K562 (cell line): Measurements from ENCODE around the gene SLC26A5. TPM values are rescaled to one million over a fixed set of nuclear protein-coding genes. Genes with fewer than 3 reads are reported as not detected.

ENCODE experiments used
- ATAC-seq: fragments of 200-7000 bp; cut with Tn5 transposase; 3 replicates; pipeline ENCODE4 v1.9.1; 2020; ENCODE audit warnings: moderate library complexity
- BruUV-seq: library from RNA; stranded (reverse); fragments of 400-500 nt; replicated peaks from 2 replicates; lab custom pipeline; 2021; lab: Mats Ljungman, UMichigan
- CTCF ChIA-PET: fragments of 300-600 bp; formaldehyde crosslinking; extraction: SDS; loops from one replicate; lab custom pipeline; 2021; ENCODE audit warnings: low intra/inter-chr PET ratio; lab: Yijun Ruan, JAX
- POLR2A ChIA-PET: fragments of 300-600, 350-650 bp; sonication (Branson Sonifier 250); formaldehyde crosslinking; extraction: SDS; loops from one replicate; lab custom pipeline; 2021; ENCODE audit warnings: antibody characterized with exemption, inconsistent platforms; lab: Yijun Ruan, JAX
- DNase-seq, 4 experiments: peaks; one replicate each; pipeline versions ENCODE4 v3.0.0 to v3.0.0-alpha.2; 2011 to 2018; ENCODE audit warnings: low spot score in 3 of 4, mixed read lengths in 3 of 4; ENCODE audit errors: extremely low read depth in 1 of 4
- FAIRE-seq: peaks from 2 replicates; lab custom pipeline; 2011; peaks lifted over from hg19 to GRCh38; lab: Jason Lieb, UNC
- H2AFZ ChIP-seq: 2 replicates; pipeline ENCODE4 v1.6.0; 2011; ENCODE audit warnings: low read depth, low read length, control low read depth, inconsistent platforms
- H3K27ac ChIP-seq: fragments of 200-600 bp; 3 replicates; pipeline ENCODE4 v1.8.0; 2011; ENCODE audit warnings: low read depth, mild to moderate bottlenecking, control low read depth, inconsistent platforms, low read length, moderate library complexity, mixed read lengths; ENCODE audit errors: extremely low read depth
- H3K27me3 ChIP-seq, 2 experiments: fragments of 300-600 bp in 1 of 2; 2 replicates in 1 of 2; 3 replicates in 1 of 2; pipeline versions ENCODE4 v1.6.0 to v1.8.0; 2011; ENCODE audit warnings: inconsistent platforms in 2 of 2, low read length in 2 of 2, mild to moderate bottlenecking in 1 of 2, mixed read lengths in 1 of 2, moderate library complexity in 1 of 2; ENCODE audit not compliant: control insufficient read depth in 2 of 2, insufficient read depth in 2 of 2
- H3K36me3 ChIP-seq: fragments of 300-600 bp; 3 replicates; pipeline ENCODE4 v1.8.0; 2011; ENCODE audit warnings: mild to moderate bottlenecking, low read length, inconsistent platforms; ENCODE audit not compliant: control insufficient read depth, insufficient read depth
- H3K4me1 ChIP-seq, 2 experiments: fragments of 200-600 bp in 1 of 2; replicated peaks in 1 of 2; 2 replicates in 1 of 2; 3 replicates in 1 of 2; pipeline versions ENCODE4 v1.5.1 to v1.8.0; 2011; ENCODE audit warnings: inconsistent platforms in 2 of 2, low read length in 2 of 2, mild to moderate bottlenecking in 1 of 2, mixed read lengths in 1 of 2, moderate library complexity in 1 of 2; ENCODE audit not compliant: control insufficient read depth in 2 of 2, insufficient read depth in 2 of 2
- H3K4me2 ChIP-seq: 2 replicates; pipeline ENCODE4 v1.6.1; 2011; ENCODE audit warnings: low read length, control low read depth, inconsistent platforms, mixed read lengths; ENCODE audit not compliant: insufficient read depth
- H3K4me3 ChIP-seq: fragments of 200-600 bp; sonication (generic), shearing (Covaris generic); 2 replicates; pipeline ENCODE4 v1.5.1; 2016; ENCODE audit warnings: control low read depth, inconsistent platforms
- H3K79me2 ChIP-seq: fragments of 200-600 bp; 3 replicates; pipeline ENCODE4 v1.8.0; 2011; ENCODE audit warnings: low read length, inconsistent platforms; ENCODE audit not compliant: control insufficient read depth, insufficient read depth
- H3K9ac ChIP-seq, 2 experiments: 2 replicates each; pipeline versions ENCODE4 v1.6.0 to v1.6.1; 2011; ENCODE audit warnings: low read depth in 2 of 2, low read length in 2 of 2, control low read depth in 1 of 2, inconsistent platforms in 1 of 2, mild to moderate bottlenecking in 1 of 2, mixed read lengths in 1 of 2; ENCODE audit not compliant: insufficient read depth in 1 of 2
- H3K9me1 ChIP-seq: one replicate; pipeline ENCODE4 v1.6.0; 2011; ENCODE audit warnings: inconsistent platforms, mild to moderate bottlenecking, low read length, moderate library complexity; ENCODE audit not compliant: control insufficient read depth, insufficient read depth
- H3K9me3 ChIP-seq: replicated peaks from 2 replicates; pipeline ENCODE4 v1.5.1; 2011; ENCODE audit warnings: low read depth, low read length, inconsistent platforms; ENCODE audit not compliant: control insufficient read depth, insufficient read depth
- H4K20me1 ChIP-seq: replicated peaks from 2 replicates; pipeline ENCODE4 v1.6.1; 2011; ENCODE audit warnings: low read length, inconsistent platforms, mixed read lengths; ENCODE audit not compliant: control insufficient read depth, insufficient read depth
- CHD2 ChIP-seq: IDR thresholded peaks from 2 replicates; pipeline ENCODE4 v1.6.1; 2011; ENCODE audit warnings: low read depth, low read length
- GATAD2A ChIP-seq: fragments of 450-650 bp; IDR thresholded peaks from 2 replicates; pipeline ENCODE4 v1.6.1; 2017
- HIVEP1 ChIP-seq: fragments of 250-450 bp; sonication (Bioruptor Pico); IDR thresholded peaks from 2 replicates; pipeline ENCODE4 v1.4.0; 2020; ENCODE audit warnings: mild to moderate bottlenecking
- NFIC ChIP-seq: fragments of 450-650 bp; IDR thresholded peaks from 2 replicates; pipeline ENCODE4 v1.6.1; 2017; ENCODE audit warnings: mild to moderate bottlenecking, inconsistent platforms
- THAP12 ChIP-seq: fragments of 250-450 bp; sonication (Bioruptor Pico); IDR thresholded peaks from 2 replicates; pipeline ENCODE4 v1.9.0; 2021; ENCODE audit warnings: mild to moderate bottlenecking, inconsistent platforms
- TRIM28 ChIP-seq: fragments of 450-650 bp; IDR thresholded peaks from 2 replicates; pipeline ENCODE4 v1.6.1; 2017
- WGBS: fragments of 100-300 bp; shearing (Covaris generic); methylation state at CpG from one replicate; pipeline ENCODE4 v1.1.6; 2016; ENCODE audit warnings: low coverage, mixed read lengths; ENCODE audit not compliant: insufficient coverage; ENCODE audit errors: missing lambda C conversion rate; 5-methylcytosine and 5-hydroxymethylcytosine counted together
- in situ Hi-C: fragments of 300-500 bp; cut with MboI; formaldehyde crosslinking; loops from 4 replicates; pipeline ENCODE4 v1.15.0; 2018; ENCODE audit warnings: inconsistent platforms, mixed read lengths
- intact Hi-C: fragments of 100-400 bp; cut with micrococcal nuclease; formaldehyde crosslinking; loops from 2 replicates; pipeline ENCODE4 v1.14.2; 2022
- polyA plus RNA-seq, 8 experiments: library from polyadenylated mRNA; depleted of rRNA in 4 of 8; stranded (reverse) in 5 of 8; unstranded in 3 of 8; fragments of >200 nt; fragmentation: Nextera tagmentation in 2 of 8; fragmentation: Illumina TruSeq in 1 of 8; extraction: Ambion mirVana in 2 of 8; extraction: Trizol in 1 of 8; gene quantifications; 2 replicates each; pipeline versions ENCODE4 v1.2.1 to v1.2.3, GENCODE V29; 2011 to 2014; ENCODE audit warnings: inconsistent platforms in 1 of 8, missing spikeins in 1 of 8
- total RNA-seq, 7 experiments: library from RNA; depleted of rRNA in 6 of 7; stranded (reverse); fragments of >200 nt in 6 of 7; fragmentation: Illumina TruSeq in 2 of 7; extraction: Trizol in 2 of 7; gene quantifications; 2 replicates each; pipeline versions ENCODE4 v1.2.1 to v1.2.3, GENCODE V29; 2011 to 2021; ENCODE audit warnings: low replicate concordance in 1 of 7
- TF ChIP-seq, protein P1 (sequence below): fragments of 450-650 bp; formaldehyde crosslinking; IDR thresholded peaks from 2 replicates; pipeline ENCODE4 v1.4.0; 2020; ENCODE audit warnings: mild to moderate bottlenecking, moderate library complexity
- TF ChIP-seq, protein P2 (sequence below): fragments of 250-450 bp; sonication (Bioruptor Pico); IDR thresholded peaks from 2 replicates; pipeline ENCODE4 v1.8.0; 2022; ENCODE audit warnings: moderate library complexity, mild to moderate bottlenecking, inconsistent platforms

Gene SLC26A5
- total and polyA plus RNA-seq, 9 of the 15 experiments (the other 6 are each of a cell fraction or from before 2014, with no cell fraction given), result not detected

GRCh38 chr7:103395071-103395470 is 50.9 kb downstream of the SLC26A5 start (continued):
- TF ChIP-seq, protein P1, sequence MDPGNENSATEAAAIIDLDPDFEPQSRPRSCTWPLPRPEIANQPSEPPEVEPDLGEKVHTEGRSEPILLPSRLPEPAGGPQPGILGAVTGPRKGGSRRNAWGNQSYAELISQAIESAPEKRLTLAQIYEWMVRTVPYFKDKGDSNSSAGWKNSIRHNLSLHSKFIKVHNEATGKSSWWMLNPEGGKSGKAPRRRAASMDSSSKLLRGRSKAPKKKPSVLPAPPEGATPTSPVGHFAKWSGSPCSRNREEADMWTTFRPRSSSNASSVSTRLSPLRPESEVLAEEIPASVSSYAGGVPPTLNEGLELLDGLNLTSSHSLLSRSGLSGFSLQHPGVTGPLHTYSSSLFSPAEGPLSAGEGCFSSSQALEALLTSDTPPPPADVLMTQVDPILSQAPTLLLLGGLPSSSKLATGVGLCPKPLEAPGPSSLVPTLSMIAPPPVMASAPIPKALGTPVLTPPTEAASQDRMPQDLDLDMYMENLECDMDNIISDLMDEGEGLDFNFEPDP (CRISPR knock-in tag), result no peak
- no peak for TF ChIP-seq THAP12 (CRISPR knock-in tag)
- peak; percentile 62 for TF ChIP-seq NFIC

- ChIA-PET POLR2A (no interaction called here), CTCF (no interaction called here)
- no peaks in the 10 kb centered on the region for H3K36me3 ChIP-seq
- no peak overlapping the region for H3K4me3 ChIP-seq
- H3K4me1 ChIP-seq, result peaks cover 3 to 4% of the 10 kb centered on the region in 2 experiments; a peak in 2 of 5 replicates
- no peak overlapping the region for H2AFZ ChIP-seq
- no peak for DNase-seq
- ATAC-seq, result peak; percentile 40
- H3K27me3 ChIP-seq, result peaks cover 2% of the 10 kb centered on the region in 2 experiments; a peak in 2 of 5 replicates
- H3K9me1 ChIP-seq, result no peaks in the 10 kb centered on the region
- H3K79me2 ChIP-seq, result no peaks in the 10 kb centered on the region
- intact Hi-C loops (no loop called here), in situ Hi-C loops (no loop called here)
- H3K4me2 ChIP-seq, result no peak overlapping the region
- H4K20me1 ChIP-seq, result no peaks in the 10 kb centered on the region
- no peaks in the 10 kb centered on the region for H3K9me3 ChIP-seq
- BruUV-seq, result no TSS peak
- no peak overlapping the region for H3K9ac ChIP-seq
- TF ChIP-seq TRIM28, result no peak
- no peak for TF ChIP-seq GATAD2A
- TF ChIP-seq, protein P2, sequence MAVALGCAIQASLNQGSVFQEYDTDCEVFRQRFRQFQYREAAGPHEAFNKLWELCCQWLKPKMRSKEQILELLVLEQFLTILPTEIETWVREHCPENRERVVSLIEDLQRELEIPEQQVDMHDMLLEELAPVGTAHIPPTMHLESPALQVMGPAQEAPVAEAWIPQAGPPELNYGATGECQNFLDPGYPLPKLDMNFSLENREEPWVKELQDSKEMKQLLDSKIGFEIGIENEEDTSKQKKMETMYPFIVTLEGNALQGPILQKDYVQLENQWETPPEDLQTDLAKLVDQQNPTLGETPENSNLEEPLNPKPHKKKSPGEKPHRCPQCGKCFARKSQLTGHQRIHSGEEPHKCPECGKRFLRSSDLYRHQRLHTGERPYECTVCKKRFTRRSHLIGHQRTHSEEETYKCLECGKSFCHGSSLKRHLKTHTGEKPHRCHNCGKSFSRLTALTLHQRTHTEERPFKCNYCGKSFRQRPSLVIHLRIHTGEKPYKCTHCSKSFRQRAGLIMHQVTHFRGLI (CRISPR knock-in tag), result no peak
- TF ChIP-seq HIVEP1 (CRISPR knock-in tag), result no peak
- TF ChIP-seq CHD2, result no peak
- 26% methylated on average over 4 of the region's 4 CpGs for WGBS
- FAIRE-seq, result no peak
- H3K27ac ChIP-seq, result no peak overlapping the region
These were observed 51.4 kb downstream of the SLC26A5 start for GRCh38 chr7:103394566-103394965.
